ENCODE results near the gene WDR64.

- TF ChIP-seq CTCF (conservative IDR thresholded peaks at IDR 0.05), result no peak
- TF ChIP-seq ZFX (IDR thresholded peaks at IDR 0.05), result no peak
These were observed 23.9 kb downstream of the WDR64 start for GRCh38 chr1:241675983-241676382.

Data from C4-2B (cell line).